Skeletal muscle cell (primary cell): ENCODE results near the gene GSK3A.
"Not testable (repeated sequence)": the region's sequence is repeated elsewhere in the genome, so short reads cannot be mapped to it uniquely, and the experiment has no call there.

Experiments used
- DNase-seq: peaks from one replicate; pipeline ENCODE4 v3.0.0-alpha.2; 2010; ENCODE audit warnings: low read depth
- H3K4me3 ChIP-seq: 2 replicates; pipeline ENCODE4 v1.5.1; 2011; ENCODE audit warnings: low read depth, mild to moderate bottlenecking, control low read depth, low read length, moderate library complexity

GSK3A gene

DNA sequence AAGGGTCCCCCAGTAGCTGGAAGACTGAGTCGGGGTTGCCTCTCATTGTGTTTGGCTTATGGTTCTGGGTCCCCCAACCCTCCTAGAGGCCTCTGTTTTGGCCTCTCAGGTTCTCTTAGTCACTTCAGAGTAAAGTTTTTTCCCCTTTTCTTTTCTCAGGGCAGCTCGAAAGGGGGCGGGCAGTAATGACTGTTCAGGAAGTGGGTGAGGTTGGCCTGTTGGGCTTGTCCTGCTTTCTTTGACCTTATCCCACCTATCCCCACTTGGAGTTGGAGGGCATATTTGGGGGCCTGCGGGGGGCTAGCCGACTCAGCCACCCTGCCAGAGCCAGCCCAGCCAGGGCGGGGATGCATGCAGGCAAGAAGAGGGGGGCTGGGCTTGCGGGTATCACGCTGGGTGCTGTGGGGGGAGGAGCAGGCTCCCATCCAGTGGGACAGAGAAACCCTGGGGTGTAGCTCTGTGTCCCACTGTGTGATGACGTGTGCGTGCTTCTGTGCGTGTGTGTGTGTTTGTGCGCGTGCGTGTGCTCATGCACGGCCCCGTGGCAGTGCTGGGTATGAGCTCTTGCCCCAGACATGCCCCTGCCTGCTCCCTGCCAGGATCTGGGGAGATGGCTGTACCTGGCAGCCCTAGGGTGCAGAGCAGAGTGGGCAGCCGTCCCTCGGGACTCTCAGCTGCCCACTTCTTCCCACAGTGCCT, 28.1 kb upstream of the GSK3A start:
- DNase-seq: no peak
- H3K4me3 ChIP-seq: peak overlapping the region; percentile 66

DNA sequence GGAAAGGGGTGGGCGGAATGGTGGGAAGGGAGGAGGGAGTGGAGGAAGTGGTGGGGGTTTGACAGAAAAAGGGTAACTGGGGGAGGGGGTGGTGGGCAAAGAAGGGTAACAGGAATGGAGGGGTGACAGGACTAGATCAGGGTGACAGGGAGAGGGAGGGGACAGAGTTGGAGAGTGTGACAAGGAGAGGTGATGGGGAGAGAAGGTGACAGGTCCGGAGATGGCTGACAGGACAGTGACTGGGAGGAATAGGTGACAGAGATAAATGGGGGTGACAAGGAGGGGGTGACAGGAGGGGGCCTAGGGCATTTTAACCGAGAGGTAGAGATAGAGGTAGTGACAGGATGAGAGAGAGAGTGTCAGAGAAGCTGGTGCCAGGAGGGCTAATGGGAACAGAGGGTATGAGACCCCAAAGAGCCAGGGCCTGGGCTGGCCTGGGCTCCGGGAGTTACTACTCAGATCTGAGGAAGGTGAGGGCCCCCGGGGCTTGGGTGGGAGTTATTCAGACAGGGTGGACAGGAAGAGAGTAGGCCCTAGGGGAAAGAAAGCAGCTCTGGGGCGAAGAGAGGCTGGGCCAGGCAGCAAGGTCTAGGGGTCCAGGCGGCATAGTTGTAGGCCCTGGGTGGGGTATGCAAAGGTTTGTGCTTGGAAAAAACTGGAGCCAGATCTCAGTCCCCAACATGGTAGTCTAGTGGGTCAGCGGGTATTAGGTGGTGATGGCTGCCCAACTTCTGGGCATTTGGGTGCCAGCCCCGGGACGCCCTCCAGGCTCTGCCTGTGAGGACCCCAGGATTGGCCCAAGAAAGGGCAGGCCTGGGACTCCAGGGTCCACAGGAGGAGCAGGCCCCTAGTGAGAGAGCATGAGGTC, 27.3 kb upstream of the GSK3A start:
- DNase-seq: no peak

DNA sequence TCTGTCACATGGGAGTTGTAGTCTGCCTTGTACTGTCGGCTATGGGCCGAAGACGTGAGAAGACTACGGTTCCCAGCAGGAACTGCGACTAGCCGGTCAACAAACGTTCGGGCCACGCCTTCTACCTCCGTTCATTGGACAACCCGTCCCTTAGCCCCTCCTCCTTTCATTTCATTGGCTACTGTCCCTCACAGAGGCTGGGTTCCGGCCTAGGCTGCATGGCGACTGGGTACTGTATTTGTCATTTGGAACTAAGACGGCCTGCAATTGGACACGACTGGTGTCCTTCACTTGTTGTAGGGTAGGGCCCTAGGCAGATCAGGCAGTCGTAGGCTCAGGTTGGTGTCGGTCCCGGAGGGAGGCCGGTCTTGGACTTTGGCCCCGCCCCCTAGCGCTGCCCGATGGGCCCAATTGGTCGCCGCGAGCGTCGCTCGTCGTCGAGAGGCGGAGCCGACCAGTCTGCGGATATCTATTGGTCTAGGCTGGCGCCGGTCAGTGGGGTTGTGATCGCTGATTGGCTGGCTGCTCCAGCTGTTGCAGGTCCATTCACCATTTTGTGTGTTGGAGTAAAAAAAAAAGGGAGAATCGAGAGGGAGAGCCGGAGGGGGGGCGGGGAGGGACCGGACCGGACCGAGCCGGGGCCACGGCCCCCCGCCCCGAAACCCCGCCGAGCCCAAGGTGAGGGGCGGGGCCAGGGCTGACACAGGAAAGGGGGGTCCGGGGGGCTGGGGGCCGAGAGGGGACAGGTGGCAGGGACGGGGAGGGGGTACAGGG, 26.5 kb upstream of the GSK3A start, which contains the start of gene CIC:
CIC (plus strand) TSS at position 549 of the 774 bp plus-strand sequence. CDS start 2,532 bp downstream, outside the sequence.
- DNase-seq: peak; percentile 100
- peak within 1 kb of the TSS; percentile 71 for H3K4me3 ChIP-seq

More for the DNA sequence above, 27.3 kb upstream of the GSK3A start:
- H3K4me3 ChIP-seq: peak overlapping the region; percentile 66

DNA sequence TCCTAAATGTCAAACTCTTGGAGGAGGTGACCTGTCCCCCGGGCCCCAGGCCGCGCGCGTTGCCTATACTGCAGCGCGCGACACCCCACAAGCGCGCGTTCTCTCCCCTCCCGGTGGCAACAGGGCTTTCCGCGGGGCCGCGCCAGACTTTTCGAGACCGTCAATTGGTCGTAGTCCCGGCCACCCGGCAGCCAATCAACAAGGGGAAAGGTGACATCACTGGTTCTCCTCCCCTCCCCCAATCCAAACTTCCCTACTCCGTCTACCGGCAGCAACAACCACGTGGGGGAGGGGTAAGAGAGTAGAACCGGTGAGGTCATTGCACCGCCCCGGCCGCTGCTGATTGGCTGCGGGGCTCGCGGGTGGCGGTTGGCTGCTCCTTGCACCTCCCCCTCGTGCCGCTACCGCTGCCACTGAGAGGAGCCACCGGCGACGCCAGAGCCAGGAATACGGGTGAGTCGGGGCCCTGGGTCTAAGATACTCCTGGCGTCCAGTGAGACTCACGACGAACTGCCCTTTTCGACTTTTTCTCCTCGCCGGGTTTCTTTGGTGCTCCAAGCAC, 25.8 kb upstream of the GSK3A start:
- peak overlapping the region; percentile 71 for H3K4me3 ChIP-seq
- peak; percentile 97 for DNase-seq

DNA sequence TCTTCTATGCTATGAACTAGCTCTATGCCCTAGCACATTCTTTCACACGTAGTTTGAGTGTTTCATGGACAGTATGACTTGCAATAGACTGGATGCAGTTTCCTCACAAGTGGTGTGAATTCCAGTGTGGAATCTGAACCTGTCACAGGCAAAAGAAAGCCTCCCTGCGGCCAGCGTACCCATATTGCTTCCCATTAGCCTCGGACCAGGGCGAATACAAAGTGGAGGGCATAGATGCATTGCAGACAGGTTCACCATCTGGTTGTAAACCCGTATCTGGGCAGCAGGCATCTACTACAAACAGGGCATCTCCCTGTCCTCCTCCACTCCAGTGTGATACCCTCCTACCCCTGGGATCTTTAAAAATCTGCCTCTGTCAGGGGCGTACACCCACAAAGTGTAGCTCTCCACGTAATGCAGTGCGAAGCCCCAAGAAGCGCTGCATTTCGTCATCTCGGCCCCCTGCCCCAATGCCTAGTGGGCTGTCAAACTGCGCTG, 25.3 kb upstream of the GSK3A start:
- peak overlapping the region; percentile 71 for H3K4me3 ChIP-seq

DNA sequence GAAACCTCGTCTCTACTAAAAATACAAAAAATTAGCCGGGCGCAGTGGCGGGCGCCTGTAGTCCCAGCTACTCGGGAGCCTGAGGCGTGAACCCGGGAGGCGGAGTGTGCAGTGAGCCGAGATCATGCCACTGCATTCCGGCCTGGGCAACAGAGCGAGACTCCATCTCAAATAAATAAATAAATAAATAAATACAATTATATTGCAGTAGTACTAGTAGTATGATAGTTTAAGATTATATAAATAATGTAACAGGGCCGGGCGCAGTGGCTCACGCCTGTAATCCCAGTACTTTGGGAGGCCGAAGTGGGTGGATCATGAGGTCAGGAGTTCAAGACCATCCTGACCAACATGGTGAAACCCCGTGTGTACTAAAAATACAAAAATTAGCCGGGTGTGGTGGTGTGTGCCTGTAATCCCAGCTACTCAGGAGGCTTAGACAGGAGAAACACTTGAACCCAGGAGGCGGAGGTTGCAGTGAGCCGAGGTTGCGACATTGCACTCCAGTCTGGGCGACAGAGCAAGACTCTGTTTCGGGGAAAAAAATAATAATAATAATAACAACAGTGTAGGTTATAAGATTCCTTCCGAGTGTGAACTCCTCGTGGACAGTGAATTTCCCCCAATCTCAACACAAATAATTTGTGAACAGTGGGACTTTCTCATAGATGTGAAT, 24.7 kb upstream of the GSK3A start:
- H3K4me3 ChIP-seq, DNase-seq: not testable (repeated sequence)

More for the DNA sequence above, 25.3 kb upstream of the GSK3A start:
- DNase-seq: no peak

DNA sequence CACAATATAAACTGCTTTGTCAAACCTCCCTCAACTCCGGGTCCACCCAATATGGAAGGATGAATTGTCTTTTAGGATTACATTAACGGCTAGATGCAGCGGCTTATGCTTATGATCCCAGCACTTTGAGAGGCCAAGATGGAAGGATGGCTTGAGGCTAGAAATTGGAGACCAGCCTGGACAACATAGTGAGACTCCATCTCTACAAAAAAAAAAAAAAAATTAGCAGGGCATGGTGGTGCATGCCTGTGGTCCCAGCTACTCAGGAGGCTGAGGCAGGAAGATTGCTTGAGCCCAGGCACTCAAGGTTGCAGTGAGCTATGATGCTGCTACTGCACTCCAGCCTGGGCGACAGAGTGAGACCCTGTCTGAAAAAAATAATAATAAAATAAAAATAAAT, 23.7 kb upstream of the GSK3A start:
- DNase-seq: not testable (repeated sequence)

DNA sequence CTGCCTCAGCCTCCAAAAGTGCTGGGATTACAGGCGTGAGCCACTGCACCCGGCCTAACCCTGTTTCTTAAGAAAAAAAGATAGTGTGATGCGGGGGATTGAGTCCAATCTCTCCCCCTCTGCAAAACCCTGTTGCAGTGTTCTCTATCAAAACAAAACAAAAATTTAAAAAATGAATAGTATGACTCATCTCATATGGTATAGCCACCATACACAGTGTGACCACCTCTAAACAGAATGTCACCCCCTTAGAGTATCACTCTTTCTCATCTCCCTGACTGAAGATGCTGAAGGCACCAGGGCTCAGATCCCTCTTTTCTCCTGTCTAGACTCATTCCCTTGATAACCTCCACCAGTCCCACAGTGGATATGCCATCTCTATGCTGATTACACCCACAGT, 19.4 kb upstream of the GSK3A start:
- H3K4me3 ChIP-seq: no peak overlapping the region
- DNase-seq: no peak

More for the DNA sequence above, 23.7 kb upstream of the GSK3A start:
- H3K4me3 ChIP-seq: not testable (repeated sequence)

DNA sequence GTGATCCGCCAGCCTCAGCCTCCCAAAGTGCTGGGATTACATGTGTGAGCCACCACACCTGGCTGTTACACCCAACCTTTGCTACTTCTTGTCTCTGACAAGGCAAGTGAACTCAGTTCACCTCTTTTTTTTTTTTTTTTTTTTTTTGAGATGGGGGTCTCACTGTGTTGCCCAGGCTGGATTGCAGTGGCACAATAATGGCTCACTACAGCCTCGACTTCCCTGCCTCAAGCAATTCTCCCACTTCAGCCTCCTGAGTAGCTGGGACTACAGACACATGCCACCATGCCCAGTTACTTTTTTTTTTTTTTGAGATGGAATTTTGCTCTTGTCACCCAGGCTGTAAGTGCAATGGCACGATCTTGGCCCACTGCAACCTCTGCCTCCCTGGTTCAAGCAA, 15.4 kb upstream of the GSK3A start:
- not testable (repeated sequence) for DNase-seq, H3K4me3 ChIP-seq

DNA sequence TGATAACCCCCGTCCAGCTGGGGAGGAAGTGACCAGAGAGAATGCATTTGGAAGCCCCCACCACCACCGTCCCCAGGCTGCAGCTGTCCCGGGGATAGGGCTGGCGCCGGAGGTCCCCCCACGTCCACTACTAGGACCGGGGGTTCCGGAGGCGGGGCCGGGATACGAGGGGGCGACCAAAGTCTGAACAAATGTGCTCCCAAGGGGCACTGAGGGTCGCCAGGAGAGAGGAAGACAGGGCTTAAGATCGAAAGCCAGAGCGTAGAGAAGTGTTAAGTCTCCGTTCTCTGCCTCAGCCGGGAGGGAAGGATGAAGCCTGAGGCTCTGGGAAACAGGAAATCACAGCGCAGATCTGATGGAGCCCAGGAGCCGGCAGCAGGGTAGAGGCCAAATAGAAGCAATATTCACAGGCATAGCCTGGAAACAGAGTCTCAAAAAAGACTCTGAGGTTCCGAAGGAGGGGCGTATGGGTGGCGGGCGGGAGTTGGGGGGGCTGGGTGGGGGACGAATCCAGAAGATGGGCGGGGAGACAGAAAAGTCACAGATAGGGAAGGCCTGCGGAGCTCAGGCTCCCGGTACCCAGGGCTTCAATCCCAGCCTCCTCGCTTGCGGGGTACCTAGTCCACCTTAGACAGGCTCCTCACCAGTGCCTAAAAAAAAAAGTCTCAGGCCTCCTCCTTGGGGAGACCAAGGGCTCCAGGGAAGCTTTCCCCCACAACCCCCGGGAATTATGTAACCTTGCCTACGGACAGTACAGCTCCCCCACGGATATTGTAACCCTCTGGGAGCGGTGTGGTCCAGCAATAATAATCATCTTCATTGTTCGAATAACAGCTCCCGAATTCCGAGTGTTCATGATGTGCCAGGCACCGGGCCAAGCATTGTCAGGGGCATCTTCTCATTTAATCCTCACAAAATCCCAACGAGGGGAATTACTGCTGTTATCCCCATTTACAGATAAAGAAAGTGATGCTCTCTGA, 13.7 kb upstream of the GSK3A start:
- H3K4me3 ChIP-seq: peak overlapping the region; percentile 99
- no peak for DNase-seq

DNA sequence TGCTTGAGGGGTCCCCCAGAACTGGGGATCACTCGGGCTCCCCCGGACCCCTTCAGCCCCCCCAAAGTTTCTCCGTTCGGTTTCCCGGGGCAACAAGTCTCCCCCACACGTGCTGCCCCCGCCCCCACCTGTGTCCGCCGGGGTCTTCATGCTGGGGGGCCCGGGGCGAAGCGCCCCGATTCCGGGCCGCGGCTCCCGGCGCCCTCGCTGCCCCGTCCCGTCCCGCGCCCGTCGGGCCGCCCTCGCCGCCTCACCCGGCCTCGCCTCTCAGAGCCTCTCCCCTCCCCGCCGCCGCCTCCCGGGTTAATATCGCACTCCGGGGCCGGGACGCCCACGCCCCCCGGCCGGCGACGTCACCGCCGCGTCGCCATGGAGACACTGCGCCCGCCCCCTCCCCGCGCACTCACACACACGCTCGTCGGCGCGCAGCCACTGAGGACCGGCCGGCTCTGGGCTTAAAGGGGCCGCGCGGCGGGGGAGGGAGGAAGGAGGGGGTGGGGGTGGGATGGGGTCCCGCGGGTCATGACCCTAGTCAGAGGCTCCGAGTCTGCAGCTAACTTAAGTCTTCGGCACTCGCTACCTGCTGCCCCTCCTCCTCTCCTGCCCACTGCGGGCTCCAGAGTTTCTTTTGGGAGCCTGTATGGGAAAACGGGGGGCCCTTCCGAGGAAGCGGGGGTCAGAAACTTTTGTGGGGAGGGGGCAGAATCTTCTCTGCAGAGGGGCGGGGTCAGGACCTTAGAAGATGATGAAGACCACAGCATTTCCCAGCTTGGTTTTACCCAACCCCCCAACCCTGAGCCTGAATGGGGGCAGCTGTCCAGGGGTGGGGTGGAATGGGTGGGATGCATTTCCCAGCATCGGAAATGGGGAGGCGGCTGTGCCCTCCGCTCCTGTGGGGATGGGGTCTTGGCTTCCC, 12.7 kb upstream of the GSK3A start, which contains the start of gene ERF:
ERF (minus strand) TSS at position 279 of the 916 bp plus-strand sequence; CDS start at position 150, 129 bp downstream.
- H3K4me3 ChIP-seq: peak within 1 kb of the TSS; percentile 99
- DNase-seq: peak; percentile 63

DNA sequence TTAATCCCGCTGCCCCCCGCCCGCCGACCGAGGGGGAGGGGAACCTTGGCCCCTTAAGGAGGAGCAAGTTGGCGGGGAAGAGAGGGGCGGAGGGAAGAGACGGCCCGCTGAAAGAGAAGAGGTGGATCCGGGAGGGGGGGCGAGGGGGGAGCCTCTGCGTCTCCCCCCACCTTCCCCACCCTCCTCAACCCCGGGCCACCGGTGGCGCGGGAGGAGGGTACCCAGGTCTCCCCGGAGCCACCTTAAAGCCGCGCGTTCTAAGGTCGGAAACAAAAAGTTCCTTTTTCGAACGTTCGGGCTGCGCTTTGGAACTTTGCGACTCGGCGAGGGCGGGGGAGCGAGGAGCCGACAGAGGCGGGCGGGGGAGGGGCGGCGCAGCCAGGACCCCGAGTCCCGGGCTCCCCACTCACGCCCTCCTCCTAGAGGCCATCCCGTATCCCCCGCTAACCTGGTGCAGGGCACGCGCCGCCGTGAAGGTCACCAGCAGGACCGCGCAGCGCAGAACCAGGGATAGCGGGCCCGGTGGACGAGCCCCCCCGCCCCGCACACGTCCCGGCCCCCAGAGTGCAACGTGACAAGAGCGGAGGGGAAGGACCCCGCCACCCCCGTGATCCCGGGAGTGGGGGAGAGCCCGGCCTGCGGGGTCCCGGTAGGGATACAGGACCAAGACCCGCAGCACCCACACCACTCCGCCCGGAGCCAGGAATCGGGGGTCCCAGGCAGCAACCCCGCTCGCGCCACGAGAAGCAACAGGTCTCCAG, 11.9 kb upstream of the GSK3A start:
- H3K4me3 ChIP-seq: peak overlapping the region; percentile 99
- no peak for DNase-seq

DNA sequence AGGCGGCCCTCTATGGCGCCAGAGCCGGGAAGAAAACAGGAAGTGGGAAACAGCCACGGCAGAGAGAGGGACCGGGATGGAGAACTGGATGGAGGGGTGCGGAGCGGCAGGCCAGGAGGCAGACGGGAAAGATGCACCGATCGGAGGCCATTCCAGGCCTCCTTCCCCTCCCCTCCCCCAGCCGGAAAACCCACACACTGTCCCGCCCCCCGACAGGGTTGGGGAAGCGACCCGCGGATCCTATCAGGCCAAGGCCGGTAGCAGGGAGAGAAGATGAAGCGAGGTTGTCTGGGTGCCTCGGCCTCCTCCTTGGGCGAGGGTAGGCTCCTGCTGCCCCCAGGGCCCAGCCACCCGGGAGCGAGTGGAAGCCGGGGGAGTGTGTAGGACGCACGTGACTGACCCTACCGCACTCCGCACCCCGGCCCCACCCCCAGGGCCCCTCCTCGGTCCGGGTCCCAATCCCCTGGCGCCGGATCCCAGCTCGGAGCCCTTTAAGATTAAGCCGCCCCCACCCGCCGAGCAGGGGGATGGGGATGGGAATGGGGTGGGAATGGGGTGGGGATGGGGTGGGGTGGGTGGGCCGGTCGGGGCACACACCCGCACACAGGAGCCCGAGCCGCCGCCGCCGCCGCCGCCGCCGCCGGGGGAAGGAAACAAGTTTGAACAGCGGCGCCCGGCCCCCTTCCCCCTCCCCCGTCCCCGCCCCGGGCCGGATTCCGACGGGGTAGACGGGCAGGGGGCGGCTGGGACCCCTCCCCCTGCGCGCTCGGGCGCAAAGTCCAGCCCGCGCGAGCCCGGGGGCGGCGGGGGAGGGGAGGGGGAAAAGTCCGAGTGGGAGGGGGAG, 11.1 kb upstream of the GSK3A start:
- DNase-seq: no peak
- peak overlapping the region; percentile 99 for H3K4me3 ChIP-seq

DNA sequence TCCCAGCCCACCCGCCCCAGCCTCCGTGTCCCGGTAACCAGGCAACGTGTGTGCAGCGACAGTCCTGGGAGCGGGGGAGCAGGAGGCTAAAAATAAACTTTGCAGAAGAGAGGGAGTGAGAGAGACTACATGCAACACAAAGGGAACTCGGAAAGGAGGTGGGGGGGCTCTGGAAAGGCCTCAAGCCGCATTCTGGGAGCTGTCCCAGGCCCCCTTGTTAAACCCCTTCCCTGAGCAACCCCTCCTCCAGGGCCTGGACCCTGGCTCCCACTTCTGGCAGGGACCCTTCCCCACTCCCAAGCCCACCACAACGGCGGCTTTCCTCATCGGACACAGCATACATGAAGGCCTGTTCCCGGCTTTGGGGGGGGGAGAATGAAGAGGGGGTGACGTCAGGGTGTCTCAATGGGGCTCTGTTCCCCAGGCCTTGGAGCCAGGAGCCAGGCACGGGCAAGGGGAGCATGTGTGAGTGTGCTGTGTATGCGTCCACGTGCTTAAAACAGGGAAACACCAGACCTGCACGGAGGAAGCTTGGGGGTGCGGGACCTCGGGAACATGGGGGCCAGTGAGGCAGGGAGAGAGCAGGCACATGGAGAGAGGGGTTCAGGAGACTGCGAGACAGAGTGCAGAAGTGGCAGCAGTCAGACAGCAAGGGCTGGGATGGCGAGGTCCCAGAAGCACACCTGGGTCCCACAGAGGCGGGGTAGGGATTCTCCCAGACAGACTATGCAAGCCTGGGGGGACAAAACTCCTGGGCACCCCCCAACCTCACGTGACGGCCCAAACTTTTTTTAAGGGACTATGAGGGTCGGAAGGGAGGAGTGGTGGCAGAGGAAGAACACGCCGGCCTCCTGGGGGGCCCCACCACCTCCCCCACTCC, 10.2 kb upstream of the GSK3A start:
- no peak for DNase-seq
- H3K4me3 ChIP-seq: peak overlapping the region; percentile 99
